NCI-H128 (cell line): ENCODE data around the gene COBL.

Experiments
- DNase-seq: peaks from one replicate; lab custom pipeline; 2025; ENCODE audit not compliant: unreplicated experiment; lab: John Stamatoyannopoulos, UW

COBL gene

GRCh38 chr7:50976064-50976463 is 340.5 kb downstream of the COBL start:
- DNase-seq = no peak

- DNase-seq = no peak
Observed at GRCh38 chr7:50974240-50974639, 342.4 kb downstream of the COBL start.

GRCh38 chr7:50973814-50974213 is 342.8 kb downstream of the COBL start:
- no peak for DNase-seq

GRCh38 chr7:50970092-50970491 is 346.5 kb downstream of the COBL start:
- DNase-seq = no peak
